MCF 10A (cell line): ENCODE measurements around the gene COL23A1. TPM values are rescaled to one million over a fixed set of nuclear protein-coding genes. Genes with fewer than 3 reads are reported as not detected.

Source experiments
- BruUV-seq: library from RNA; stranded (reverse); fragments of 400-500 nt; replicated peaks from 2 replicates; lab custom pipeline; 2021; lab: Mats Ljungman, UMichigan
- CTCF ChIA-PET: fragments of 300-600 bp; sonication (Branson Sonifier 250); formaldehyde crosslinking; extraction: SDS; loops from one replicate; lab custom pipeline; 2021; ENCODE audit warnings: antibody characterized with exemption, inconsistent platforms; lab: Yijun Ruan, JAX
- POLR2A ChIA-PET: fragments of 300-600, 350-650 bp; sonication (Branson Sonifier 250); formaldehyde crosslinking; extraction: SDS; loops from one replicate; lab custom pipeline; 2020; ENCODE audit warnings: antibody characterized with exemption, inconsistent platforms; lab: Yijun Ruan, JAX
- DNase-seq: peaks from one replicate; pipeline ENCODE4 v3.0.0-alpha.2; 2018; ENCODE audit not compliant: unreplicated experiment
- H3K27ac Mint-ChIP-seq: one replicate; pipeline ENCODE4 v1.8.0; 2022; ENCODE audit warnings: mild to moderate bottlenecking, low read depth, mixed read lengths; ENCODE audit not compliant: unreplicated experiment
- H3K27me3 Mint-ChIP-seq: one replicate; pipeline ENCODE4 v1.8.0; 2022; ENCODE audit warnings: mixed read lengths; ENCODE audit not compliant: insufficient read depth, unreplicated experiment
- H3K36me3 Mint-ChIP-seq: one replicate; pipeline ENCODE4 v1.8.0; 2022; ENCODE audit warnings: mild to moderate bottlenecking, moderate library complexity, mixed read lengths; ENCODE audit not compliant: insufficient read depth, unreplicated experiment
- H3K4me1 Mint-ChIP-seq: one replicate; pipeline ENCODE4 v1.8.0; 2022; ENCODE audit warnings: mixed read lengths; ENCODE audit not compliant: insufficient read depth, unreplicated experiment
- H3K4me3 Mint-ChIP-seq: one replicate; pipeline ENCODE4 v1.8.0; 2022; ENCODE audit warnings: mild to moderate bottlenecking, moderate library complexity, mixed read lengths; ENCODE audit not compliant: unreplicated experiment
- H3K9me3 Mint-ChIP-seq: one replicate; pipeline ENCODE4 v1.8.0; 2022; ENCODE audit warnings: mixed read lengths; ENCODE audit not compliant: unreplicated experiment
- CTCF ChIP-seq: fragments of 200-600 bp; IDR thresholded peaks from one replicate; pipeline ENCODE4 v1.8.0; 2022; ENCODE audit warnings: antibody characterized with exemption, mild to moderate bottlenecking; ENCODE audit not compliant: unreplicated experiment
- intact Hi-C: fragments of 100-400 bp; cut with micrococcal nuclease; formaldehyde crosslinking; loops from 2 replicates; pipeline ENCODE4 v1.14.1; 2022
- total RNA-seq: library from RNA; stranded (reverse); gene quantifications from 2 replicates; pipeline ENCODE4 v1.2.3, GENCODE V29; 2022

COL23A1 gene
- total RNA-seq, 1 experiment from 2014 or later, result not detected

DNA sequence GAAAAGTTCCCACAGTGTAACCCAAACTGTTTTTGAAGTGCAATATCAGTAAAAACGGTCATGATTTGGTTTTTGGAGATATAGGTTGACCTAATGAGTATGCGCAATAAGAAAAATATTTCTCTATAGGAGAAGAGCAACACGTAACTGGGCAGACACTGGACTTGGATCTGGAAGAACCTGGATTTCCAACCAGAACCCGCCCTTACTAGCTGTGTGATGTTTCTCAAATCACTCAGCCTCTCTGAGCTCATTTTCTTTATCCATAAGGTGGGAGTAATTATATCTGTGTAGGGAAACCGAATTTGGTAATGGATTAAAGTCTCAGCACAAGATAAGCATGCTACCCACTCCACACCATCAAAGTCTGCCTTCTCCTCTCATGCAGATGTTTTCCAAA lies 169.1 kb downstream of the COL23A1 start:
- TF ChIP-seq CTCF, result no peak
- Mint-ChIP-seq H3K27me3 (no peaks in the 10 kb centered on the region), H3K27ac (no peak overlapping the region), H3K4me1 (peaks cover 7% of the 10 kb centered on the region), H3K36me3 (no peaks in the 10 kb centered on the region), H3K4me3 (no peak overlapping the region), H3K9me3 (no peaks in the 10 kb centered on the region)
- DNase-seq, result no peak
- no TSS peak for BruUV-seq
- intact Hi-C loops, result no loop called here
- CTCF ChIA-PET, result no interaction called here
- POLR2A ChIA-PET, result interaction anchor here (1.1 kb wide), 1 partner anchor 16 kb away, joined by 3 read pairs; no protein-coding TSS in a partner anchor

GRCh38 chr5:178420354-178420781 lies 169.8 kb downstream of the COL23A1 start:
- CTCF ChIA-PET, result no interaction called here
- H3K27ac Mint-ChIP-seq, result no peak overlapping the region
- H3K4me3 Mint-ChIP-seq, result no peak overlapping the region
- no peak for DNase-seq
- H3K4me1 Mint-ChIP-seq, result peaks cover 7% of the 10 kb centered on the region
- BruUV-seq, result no TSS peak
- POLR2A ChIA-PET, result no interaction called here
- H3K36me3 Mint-ChIP-seq, result no peaks in the 10 kb centered on the region
- intact Hi-C loops, result no loop called here
- no peak for TF ChIP-seq CTCF
- H3K27me3 Mint-ChIP-seq, result no peaks in the 10 kb centered on the region
- no peaks in the 10 kb centered on the region for H3K9me3 Mint-ChIP-seq

- POLR2A ChIA-PET, result no interaction called here
- Mint-ChIP-seq H3K4me3 (no peak overlapping the region), H3K27ac (no peak overlapping the region), H3K9me3 (no peaks in the 10 kb centered on the region), H3K36me3 (no peaks in the 10 kb centered on the region), H3K27me3 (no peaks in the 10 kb centered on the region), H3K4me1 (peaks cover 7% of the 10 kb centered on the region)
- BruUV-seq, result no TSS peak
- DNase-seq, result no peak
- intact Hi-C loops, result no loop called here
- no peak for TF ChIP-seq CTCF
- CTCF ChIA-PET, result no interaction called here
Observed at GRCh38 chr5:178419651-178420050, 170.5 kb downstream of the COL23A1 start.

DNA sequence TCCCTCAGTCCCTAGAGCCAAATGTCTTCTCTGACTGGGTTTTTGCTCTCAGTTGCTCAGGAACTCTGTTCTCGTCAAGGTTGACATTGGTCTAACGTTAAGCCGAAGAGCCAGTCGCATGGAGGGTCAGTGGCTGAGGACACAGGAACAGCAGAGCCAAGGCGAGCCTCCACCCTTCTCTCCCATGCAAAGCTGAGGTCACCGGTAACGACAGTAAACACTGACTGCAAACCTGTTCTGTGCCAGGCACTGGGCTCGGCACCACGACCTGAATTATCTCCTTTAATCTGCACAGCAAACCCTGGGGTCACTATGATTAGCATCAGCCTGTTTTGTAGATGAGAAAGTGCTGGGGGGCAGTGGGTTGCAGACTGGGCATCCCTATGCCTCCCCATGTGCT lies 171.0 kb downstream of the COL23A1 start:
- CTCF ChIA-PET, result no interaction called here
- no peak for DNase-seq
- Mint-ChIP-seq H3K27me3 (peaks cover under 1% of the 10 kb centered on the region), H3K27ac (no peak overlapping the region), H3K4me3 (no peak overlapping the region), H3K9me3 (no peaks in the 10 kb centered on the region), H3K36me3 (no peaks in the 10 kb centered on the region), H3K4me1 (peaks cover 7% of the 10 kb centered on the region)
- intact Hi-C loops, result no loop called here
- POLR2A ChIA-PET, result no interaction called here
- no TSS peak for BruUV-seq
- TF ChIP-seq CTCF, result no peak
